Measurements from ENCODE around the gene ISLR2.
A peak's percentile ranks its signal among the peaks of the same experiment; 100 is the strongest.
"Not testable (repeated sequence)": the region's sequence is repeated elsewhere in the genome, so short reads cannot be mapped to it uniquely, and the experiment has no call there.

ISLR2 gene

GRCh38 chr15:74130155-74130848, at the start of gene ISLR2:
Gene ISLR2, plus strand, starts transcription at chr15:74130586. Its CDS starts 2,169 bp downstream, at chr15:74132755.
- DNase-seq (ENCODE audit: low read depth in 2 of 2), result peak in 1 of 2 donors; percentile 29
- no peak for TF ChIP-seq CTCF (IDR thresholded peaks at IDR 0.05; ENCODE audit: low read depth, low read length)
- no peak within 1 kb of the TSS for H3K4me3 ChIP-seq (replicated peaks in 1 of 2; ENCODE audit: low read depth in 2 of 2, low read length in 2 of 2)

GRCh38 chr15:74082450-74082849, 47.9 kb upstream of the ISLR2 start, which contains the start of gene GOLGA6A:
Gene GOLGA6A, minus strand, starts transcription at chr15:74082550. Its CDS starts 41 bp downstream, at chr15:74082509.
- not testable (repeated sequence) for DNase-seq (ENCODE audit: low read depth in 2 of 2); H3K4me3 ChIP-seq (replicated peaks in 1 of 2; ENCODE audit: low read depth in 2 of 2, low read length in 2 of 2)

- not testable (repeated sequence) for DNase-seq (ENCODE audit: low read depth in 2 of 2); H3K4me3 ChIP-seq (replicated peaks in 1 of 2; ENCODE audit: low read depth in 2 of 2, low read length in 2 of 2)
These were observed 35.8 kb upstream of the ISLR2 start for GRCh38 chr15:74094567-74094966.

- H3K4me3 ChIP-seq (replicated peaks in 1 of 2; ENCODE audit: low read depth in 2 of 2, low read length in 2 of 2); DNase-seq (ENCODE audit: low read depth in 2 of 2): not testable (repeated sequence)
These were observed 34.8 kb upstream of the ISLR2 start for GRCh38 chr15:74095610-74096009.

GRCh38 chr15:74096753-74097474, 33.5 kb upstream of the ISLR2 start:
- DNase-seq (ENCODE audit: low read depth in 2 of 2); H3K4me3 ChIP-seq (replicated peaks in 1 of 2; ENCODE audit: low read depth in 2 of 2, low read length in 2 of 2): not testable (repeated sequence)

- peak overlapping the region; percentile 35 to 36 for H3K4me3 ChIP-seq (replicated peaks in 1 of 2; ENCODE audit: low read depth in 2 of 2, low read length in 2 of 2)
- DNase-seq (ENCODE audit: low read depth in 2 of 2), result peak; percentile 92 to 94
These were observed 30.2 kb upstream of the ISLR2 start for GRCh38 chr15:74099963-74100733.

GRCh38 chr15:74108111-74108510, 22.3 kb upstream of the ISLR2 start:
- no peak for TF ChIP-seq CTCF (IDR thresholded peaks at IDR 0.05; ENCODE audit: low read depth, low read length)

GRCh38 chr15:74108611-74109010, 21.8 kb upstream of the ISLR2 start:
- DNase-seq (ENCODE audit: low read depth in 2 of 2), result not testable (repeated sequence)

More at GRCh38 chr15:74108111-74108510, 22.3 kb upstream of the ISLR2 start:
- DNase-seq (ENCODE audit: low read depth in 2 of 2), result no peak
- H3K4me3 ChIP-seq (replicated peaks in 1 of 2; ENCODE audit: low read depth in 2 of 2, low read length in 2 of 2), result no peak overlapping the region

GRCh38 chr15:74109713-74110112, 20.7 kb upstream of the ISLR2 start:
- no peak for TF ChIP-seq CTCF (IDR thresholded peaks at IDR 0.05; ENCODE audit: low read depth, low read length)
- no peak for DNase-seq (ENCODE audit: low read depth in 2 of 2)
- H3K4me3 ChIP-seq (replicated peaks in 1 of 2; ENCODE audit: low read depth in 2 of 2, low read length in 2 of 2), result no peak overlapping the region

More at GRCh38 chr15:74108611-74109010, 21.8 kb upstream of the ISLR2 start:
- H3K4me3 ChIP-seq (replicated peaks in 1 of 2; ENCODE audit: low read depth in 2 of 2, low read length in 2 of 2), result not testable (repeated sequence)
